HCT116 (cell line): ENCODE results near the gene GORASP1. TPM values are rescaled to one million over a fixed set of nuclear protein-coding genes. Genes with fewer than 3 reads are reported as not detected.

Source experiments
- ATAC-seq: fragments of 200-7000 bp; cut with Tn5 transposase; 2 replicates; pipeline ENCODE4 v1.9.1; 2020; ENCODE audit warnings: mild to moderate bottlenecking, moderate library complexity
- BruUV-seq: library from RNA; stranded (reverse); fragments of 400-500 nt; replicated peaks from 2 replicates; lab custom pipeline; 2021; lab: Mats Ljungman, UMichigan
- CTCF ChIA-PET: fragments of 300-600 bp; sonication (Branson Sonifier 250); formaldehyde crosslinking; loops from one replicate; lab custom pipeline; 2021; ENCODE audit warnings: antibody characterized with exemption; lab: Charles Lee
- POLR2A ChIA-PET: fragments of 300-600, 350-600 bp; sonication (Branson Sonifier 250); formaldehyde crosslinking; loops from one replicate; lab custom pipeline; 2021; ENCODE audit warnings: antibody characterized with exemption; lab: Charles Lee
- RAD21 ChIA-PET, 2 experiments: fragments of 300-600 bp; sonication (Branson Sonifier 250); formaldehyde crosslinking; loops; one replicate each; lab custom pipeline; 2023; ENCODE audit warnings: low total read pairs in 2 of 2; ENCODE audit not compliant: uncharacterized antibody in 2 of 2, unreplicated experiment in 2 of 2, low non-redundant PET in 1 of 2; lab: Charles Lee
- DNase-seq: peaks from one replicate; pipeline ENCODE4 v3.0.0-alpha.2; 2010; ENCODE audit warnings: low read depth, low spot score
- H2AFZ ChIP-seq: fragments of 200-600 bp; shearing (Covaris generic), sonication (generic); 2 replicates; pipeline ENCODE4 v1.6.1; 2017; ENCODE audit warnings: low read depth, mixed run types, mixed read lengths, antibody characterized with exemption, low read length; ENCODE audit not compliant: poor library complexity, severe bottlenecking
- H3K27ac ChIP-seq: 2 replicates; pipeline ENCODE4 v1.5.1; 2012; ENCODE audit warnings: low read depth, low read length
- H3K27me3 ChIP-seq: fragments of 200-600 bp; sonication (generic); 2 replicates; pipeline ENCODE4 v1.6.1; 2016; ENCODE audit warnings: mixed run types, low read length, mixed read lengths; ENCODE audit not compliant: insufficient read depth
- H3K36me3 ChIP-seq, 2 experiments: fragments of 200-500 bp in 1 of 2; fragments of 200-600 bp in 1 of 2; sonication (Bioruptor generic) in 1 of 2; sonication (generic) in 1 of 2; 2 replicates each; pipeline versions ENCODE4 v1.5.1 to v1.6.1; 2014 to 2016; ENCODE audit warnings: low read length in 2 of 2, inconsistent platforms in 1 of 2, mixed read lengths in 1 of 2, mixed run types in 1 of 2; ENCODE audit not compliant: insufficient read depth in 2 of 2, control insufficient read depth in 1 of 2
- H3K4me1 ChIP-seq, 2 experiments: fragments of 200-600 bp in 1 of 2; sonication (generic) in 1 of 2; 2 replicates each; pipeline versions ENCODE4 v1.5.1 to v1.6.1; 2012 to 2017; ENCODE audit warnings: low read length in 2 of 2, inconsistent platforms in 1 of 2, mild to moderate bottlenecking in 1 of 2, mixed read lengths in 1 of 2, mixed run types in 1 of 2, moderate library complexity in 1 of 2; ENCODE audit not compliant: insufficient read depth in 2 of 2, control insufficient read depth in 1 of 2
- H3K4me2 ChIP-seq: fragments of 200-600 bp; sonication (generic); 2 replicates; pipeline ENCODE4 v1.6.1; 2017; ENCODE audit warnings: mixed run types, low read length, mixed read lengths
- H3K4me3 ChIP-seq, 2 experiments: fragments of 200-600 bp in 1 of 2; sonication (generic) in 1 of 2; replicated peaks in 1 of 2; 2 replicates each; pipeline ENCODE4 v1.5.1; 2011 to 2016; ENCODE audit warnings: low read length in 2 of 2, control low read depth in 1 of 2, low read depth in 1 of 2, mild to moderate bottlenecking in 1 of 2, mixed read lengths in 1 of 2, mixed run types in 1 of 2
- H3K79me2 ChIP-seq: fragments of 200-600 bp; sonication (generic); 2 replicates; pipeline ENCODE4 v1.6.1; 2017; ENCODE audit warnings: mild to moderate bottlenecking, mixed run types, low read length, moderate library complexity, mixed read lengths; ENCODE audit not compliant: insufficient read depth
- H3K9ac ChIP-seq: fragments of 200-600 bp; sonication (generic); 2 replicates; pipeline ENCODE4 v1.6.1; 2016; ENCODE audit warnings: low read length, mixed read lengths
- H3K9me2 ChIP-seq: fragments of 200-600 bp; sonication (generic), shearing (Covaris generic); 2 replicates; pipeline ENCODE4 v1.6.1; 2017; ENCODE audit warnings: mixed run types, mild to moderate bottlenecking, moderate library complexity; ENCODE audit not compliant: insufficient read depth
- H3K9me3 ChIP-seq, 2 experiments: fragments of 200-500 bp in 1 of 2; fragments of 200-600 bp in 1 of 2; sonication (Bioruptor generic) in 1 of 2; sonication (generic) in 1 of 2; 2 replicates each; pipeline ENCODE4 v1.6.1; 2014 to 2017; ENCODE audit warnings: low read length in 2 of 2, mixed read lengths in 2 of 2, inconsistent platforms in 1 of 2, low read depth in 1 of 2, mild to moderate bottlenecking in 1 of 2, mixed run types in 1 of 2, moderate library complexity in 1 of 2; ENCODE audit not compliant: control insufficient read depth in 1 of 2, insufficient read depth in 1 of 2
- H4K20me1 ChIP-seq: fragments of 200-600 bp; sonication (generic), shearing (Covaris generic); 2 replicates; pipeline ENCODE4 v1.6.1; 2017; ENCODE audit warnings: mixed run types, mild to moderate bottlenecking, moderate library complexity; ENCODE audit not compliant: insufficient read depth
- ELF1 ChIP-seq: IDR thresholded peaks from 2 replicates; pipeline ENCODE4 v1.6.1; 2012; ENCODE audit warnings: low read depth, borderline replicate concordance
- RAD21 ChIP-seq: IDR thresholded peaks from 2 replicates; pipeline ENCODE4 v1.6.1; 2012; ENCODE audit warnings: low read depth, mild to moderate bottlenecking
- SP1 ChIP-seq: IDR thresholded peaks from 2 replicates; pipeline ENCODE4 v1.6.1; 2012; ENCODE audit warnings: low read depth
- ZBTB33 ChIP-seq: IDR thresholded peaks from 2 replicates; pipeline ENCODE4 v1.6.1; 2011; ENCODE audit warnings: mild to moderate bottlenecking, low read length, moderate library complexity; ENCODE audit not compliant: insufficient replicate concordance; ENCODE audit errors: extremely low read depth
- intact Hi-C: fragments of 100-400 bp; cut with micrococcal nuclease; formaldehyde crosslinking; loops from 2 replicates; pipeline ENCODE4 v1.10.0; 2022
- total RNA-seq: library from RNA; stranded (reverse); gene quantifications from one replicate; pipeline ENCODE4 v1.2.1, GENCODE V29; 2021; ENCODE audit not compliant: unreplicated experiment
- TF ChIP-seq, protein P1 (sequence below), 3 experiments: fragments of 200-600 bp in 1 of 3; sonication (generic) in 1 of 3; IDR thresholded peaks in 2 of 3; conservative IDR thresholded peaks in 1 of 3; 2 replicates each; pipeline ENCODE4 v1.5.1; 2012 to 2017; ENCODE audit warnings: low read depth in 2 of 3, low read length in 2 of 3, antibody characterized with exemption in 1 of 3, borderline replicate concordance in 1 of 3, control low read depth in 1 of 3, mild to moderate bottlenecking in 1 of 3, mixed read lengths in 1 of 3, mixed run types in 1 of 3, moderate library complexity in 1 of 3; ENCODE audit not compliant: insufficient read depth in 1 of 3

Gene GORASP1
- total RNA-seq, 1 experiment from 2014 or later = 38.8 TPM

DNA sequence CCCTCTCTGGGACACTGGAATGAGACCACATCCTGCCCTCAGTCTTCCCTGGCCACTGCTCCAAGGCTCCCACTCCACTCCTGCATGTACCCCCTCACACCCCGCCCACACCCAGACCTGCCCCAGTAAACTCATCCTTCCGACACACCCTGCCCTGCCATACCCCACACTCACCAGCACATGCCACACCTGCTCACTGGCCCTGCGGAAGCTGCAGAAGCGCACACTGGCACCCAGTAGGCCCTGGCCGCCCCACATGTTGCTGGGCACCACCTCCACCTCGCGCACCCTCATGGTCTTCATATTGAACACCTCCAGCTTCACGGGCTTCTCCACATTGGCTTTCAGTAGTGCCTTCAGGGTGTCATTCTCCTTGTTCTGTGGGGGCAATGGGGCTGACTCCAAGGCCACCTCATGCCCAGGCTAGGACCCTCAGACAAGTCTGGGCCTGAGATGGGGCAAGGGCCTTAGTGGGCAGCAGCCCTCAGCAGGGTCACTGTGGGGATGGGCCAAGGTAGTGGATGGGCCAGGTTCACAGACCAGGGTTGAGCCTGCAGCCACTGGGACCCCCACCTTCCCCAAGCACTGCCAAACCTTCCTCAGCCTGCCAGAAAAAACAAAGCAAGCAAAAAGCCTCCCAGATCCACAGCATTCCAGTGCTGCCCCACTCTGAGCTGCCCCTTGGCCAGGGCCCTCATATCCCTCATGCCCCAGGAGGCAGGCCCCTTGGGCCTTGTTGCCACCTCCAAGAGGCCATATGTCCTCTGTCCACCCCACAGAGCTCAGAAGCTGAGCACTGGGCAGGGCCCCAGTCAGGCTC is 4.7 kb downstream of the GORASP1 start (continued):
- TF ChIP-seq, protein P1, sequence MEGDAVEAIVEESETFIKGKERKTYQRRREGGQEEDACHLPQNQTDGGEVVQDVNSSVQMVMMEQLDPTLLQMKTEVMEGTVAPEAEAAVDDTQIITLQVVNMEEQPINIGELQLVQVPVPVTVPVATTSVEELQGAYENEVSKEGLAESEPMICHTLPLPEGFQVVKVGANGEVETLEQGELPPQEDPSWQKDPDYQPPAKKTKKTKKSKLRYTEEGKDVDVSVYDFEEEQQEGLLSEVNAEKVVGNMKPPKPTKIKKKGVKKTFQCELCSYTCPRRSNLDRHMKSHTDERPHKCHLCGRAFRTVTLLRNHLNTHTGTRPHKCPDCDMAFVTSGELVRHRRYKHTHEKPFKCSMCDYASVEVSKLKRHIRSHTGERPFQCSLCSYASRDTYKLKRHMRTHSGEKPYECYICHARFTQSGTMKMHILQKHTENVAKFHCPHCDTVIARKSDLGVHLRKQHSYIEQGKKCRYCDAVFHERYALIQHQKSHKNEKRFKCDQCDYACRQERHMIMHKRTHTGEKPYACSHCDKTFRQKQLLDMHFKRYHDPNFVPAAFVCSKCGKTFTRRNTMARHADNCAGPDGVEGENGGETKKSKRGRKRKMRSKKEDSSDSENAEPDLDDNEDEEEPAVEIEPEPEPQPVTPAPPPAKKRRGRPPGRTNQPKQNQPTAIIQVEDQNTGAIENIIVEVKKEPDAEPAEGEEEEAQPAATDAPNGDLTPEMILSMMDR (IDR thresholded peaks at IDR 0.05 in 2 of 3, conservative IDR thresholded peaks at IDR 0.05 in 1 of 3; ENCODE audit: borderline replicate concordance in 1 of 3, insufficient read depth in 1 of 3, low read depth in 2 of 3, low read length in 2 of 3) = no peak
- TF ChIP-seq ELF1 (no peak), ZBTB33 (no peak)

DNA sequence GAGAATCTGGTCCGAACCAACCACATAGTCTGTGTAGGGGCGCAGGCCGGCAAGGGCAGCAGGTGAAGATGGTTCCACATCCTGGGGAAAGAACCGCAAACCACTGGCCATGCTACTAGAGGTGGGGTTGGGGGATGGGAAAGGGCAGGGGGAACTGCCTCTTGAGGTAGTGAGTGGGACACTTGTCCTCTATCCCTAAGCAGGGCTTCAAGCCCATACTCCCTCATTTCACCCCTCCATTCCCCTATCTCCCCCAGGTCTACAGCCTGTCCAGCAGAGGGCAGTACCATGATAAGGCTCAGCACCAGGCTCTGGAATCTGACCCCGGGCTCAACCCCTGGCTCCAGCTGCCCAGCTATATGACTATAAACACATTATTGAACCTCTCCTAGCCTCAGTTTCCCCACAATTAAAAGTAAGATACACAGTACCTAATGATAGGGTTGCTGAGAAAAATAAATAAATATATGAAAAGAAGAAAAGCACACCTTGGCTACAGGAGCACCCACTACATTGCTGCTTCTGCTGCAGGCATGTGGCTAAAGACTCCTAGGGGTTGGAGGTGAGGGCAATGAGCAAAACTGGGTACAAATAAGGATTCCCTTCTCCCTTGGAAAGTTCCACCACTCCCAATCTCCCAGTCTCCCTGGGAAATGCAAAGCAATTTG is 6.3 kb downstream of the GORASP1 start:
- peaks cover 10% of the 10 kb centered on the region; the same call in 1 of the 2 replicates for H3K79me2 ChIP-seq
- peaks cover 7 to 8% of the 10 kb centered on the region in 2 experiments for H3K4me1 ChIP-seq
- no peaks in the 10 kb centered on the region for H3K27me3 ChIP-seq
- intact Hi-C loops = loop anchor here (1.0 to 5.0 kb wide), 3 partner anchors 81 to 278 kb away; no protein-coding TSS in a partner anchor
- CTCF ChIA-PET = interaction anchor here (1.0 kb wide), 2 partner anchors 13 to 187 kb away, joined by 3 to 23 read pairs; no protein-coding TSS in a partner anchor
- no peaks in the 10 kb centered on the region for H3K9me3 ChIP-seq
- ATAC-seq = peak; percentile 87
- no peaks in the 10 kb centered on the region for H3K9me2 ChIP-seq
- no peaks in the 10 kb centered on the region for H4K20me1 ChIP-seq
- no peak overlapping the region for H3K27ac ChIP-seq
- no peak overlapping the region for H3K4me2 ChIP-seq
- POLR2A ChIA-PET = no interaction called here
- H2AFZ ChIP-seq = no peak overlapping the region
- no TSS peak for BruUV-seq
- no peak overlapping the region for H3K9ac ChIP-seq
- no peak for DNase-seq
- peaks cover 6 to 18% of the 10 kb centered on the region in 2 experiments; a peak in 3 of 4 replicates for H3K36me3 ChIP-seq
- TF ChIP-seq SP1 (no peak), RAD21 (peak; percentile 80)
- TF ChIP-seq, protein P1 (IDR thresholded peaks at IDR 0.05 in 2 of 3, conservative IDR thresholded peaks at IDR 0.05 in 1 of 3; ENCODE audit: borderline replicate concordance in 1 of 3, insufficient read depth in 1 of 3, low read depth in 2 of 3, low read length in 2 of 3) = peak; percentile 69 to 88 (median 81); a peak in 5 of 6 replicates
- no peak overlapping the region for H3K4me3 ChIP-seq
- RAD21 ChIA-PET = interaction anchor here (0.7 to 0.8 kb wide), 2 partner anchors 187 to 586 kb away, joined by 3 read pairs; no protein-coding TSS in a partner anchor
